Measurements from ENCODE around the gene APOL4. TPM values are rescaled to one million over a fixed set of nuclear protein-coding genes. Genes with fewer than 3 reads are reported as not detected.

APOL4 gene
- total RNA-seq, 1 donor from 2014 or later: not detected

DNA sequence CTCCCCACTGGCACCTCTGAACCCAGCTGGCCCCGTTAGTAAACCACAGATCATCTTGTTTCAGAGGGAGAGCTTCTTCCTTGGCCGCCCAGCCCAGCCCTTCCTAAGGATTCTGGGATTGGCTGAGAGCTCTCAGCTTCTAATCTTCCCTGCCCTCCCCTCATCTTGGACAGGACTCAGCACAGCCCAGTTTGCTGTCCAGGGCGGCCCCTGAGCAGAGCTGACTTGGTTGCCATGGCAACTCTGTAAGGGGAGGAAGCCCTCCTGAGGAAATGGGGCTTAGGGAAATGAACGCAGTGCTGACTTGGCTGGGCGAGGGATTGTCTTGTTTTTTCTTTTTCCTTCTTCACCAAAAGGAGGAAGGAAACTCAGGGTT lies 4.6 kb downstream of the APOL4 start:
- peak overlapping the region; percentile 23 for H3K4me2 ChIP-seq (ENCODE audit: low read length)
- H3K27me3 ChIP-seq (ENCODE audit: insufficient read depth, low read length): peaks cover 4% of the 10 kb centered on the region

DNA sequence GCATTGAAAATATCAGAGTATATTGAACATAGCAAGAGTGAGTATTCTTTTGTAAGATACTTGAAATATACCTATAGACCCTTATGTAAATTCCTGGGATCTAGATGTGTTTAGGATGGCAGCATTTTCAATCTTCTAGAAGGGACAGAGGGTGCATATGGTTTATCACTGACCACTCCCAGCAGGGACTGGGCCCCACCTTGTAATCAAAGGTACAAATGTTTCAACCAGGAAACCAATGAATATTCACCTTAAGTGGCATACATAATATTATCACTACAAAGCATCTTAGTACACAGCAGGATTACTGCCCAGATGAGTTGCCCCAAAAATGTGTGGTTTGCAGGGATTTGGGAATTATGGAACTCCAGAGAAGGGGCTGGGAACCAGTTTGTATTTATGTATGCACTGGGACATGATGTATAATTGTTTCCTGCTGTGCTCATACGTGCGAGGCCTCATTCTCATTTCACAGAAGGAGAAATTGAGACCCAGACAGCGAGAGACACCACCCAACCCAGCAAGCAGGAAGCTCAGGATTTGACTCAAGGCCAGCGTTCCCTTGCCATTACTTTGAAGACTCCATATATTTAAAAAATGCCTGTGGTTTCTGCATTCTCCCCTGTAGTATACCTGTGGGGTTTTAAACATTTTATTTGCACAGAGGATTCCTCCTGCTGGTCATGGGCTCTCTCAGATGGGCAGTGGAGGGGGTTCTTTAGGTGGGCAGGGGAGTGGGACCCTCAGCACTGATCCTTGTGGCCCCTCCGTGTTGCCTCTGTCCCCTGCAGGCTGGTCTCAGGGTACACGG lies 5.2 kb downstream of the APOL4 start:
- Histone ChIP-seq H3K9ac (ENCODE audit: low read length) (no peak overlapping the region), H4K20me1 (ENCODE audit: insufficient read depth, low read length) (no peaks in the 10 kb centered on the region), H3K36me3 (ENCODE audit: insufficient read depth, low read length) (no peaks in the 10 kb centered on the region), H2AFZ (ENCODE audit: low read depth, low read length) (no peak overlapping the region), H3K79me2 (ENCODE audit: insufficient read depth, low read length) (no peaks in the 10 kb centered on the region), H3K27ac (ENCODE audit: low read depth, low read length) (no peak overlapping the region), H3K4me3 (ENCODE audit: insufficient read depth, low read depth, low read length) (no peak overlapping the region), H3K4me1 (ENCODE audit: insufficient read depth, low read length) (peaks cover 13% of the 10 kb centered on the region), H3K4me2 (ENCODE audit: low read length) (peak overlapping the region; percentile 23), H3K9me3 (ENCODE audit: insufficient read depth, low read depth, low read length) (no peaks in the 10 kb centered on the region), H3K27me3 (ENCODE audit: insufficient read depth, low read length) (peaks cover 4% of the 10 kb centered on the region)
- H3K36me3 Mint-ChIP-seq (ENCODE audit: low read depth, unreplicated experiment): no peaks in the 10 kb centered on the region
- H3K27me3 Mint-ChIP-seq (ENCODE audit: low read depth, unreplicated experiment): peaks cover 20% of the 10 kb centered on the region
- DNase-seq (ENCODE audit: low read depth) (no peak), FAIRE-seq (no peak)
- H3K4me1 Mint-ChIP-seq (ENCODE audit: low read depth, unreplicated experiment): peaks cover 23% of the 10 kb centered on the region
- TF ChIP-seq, protein P1, sequence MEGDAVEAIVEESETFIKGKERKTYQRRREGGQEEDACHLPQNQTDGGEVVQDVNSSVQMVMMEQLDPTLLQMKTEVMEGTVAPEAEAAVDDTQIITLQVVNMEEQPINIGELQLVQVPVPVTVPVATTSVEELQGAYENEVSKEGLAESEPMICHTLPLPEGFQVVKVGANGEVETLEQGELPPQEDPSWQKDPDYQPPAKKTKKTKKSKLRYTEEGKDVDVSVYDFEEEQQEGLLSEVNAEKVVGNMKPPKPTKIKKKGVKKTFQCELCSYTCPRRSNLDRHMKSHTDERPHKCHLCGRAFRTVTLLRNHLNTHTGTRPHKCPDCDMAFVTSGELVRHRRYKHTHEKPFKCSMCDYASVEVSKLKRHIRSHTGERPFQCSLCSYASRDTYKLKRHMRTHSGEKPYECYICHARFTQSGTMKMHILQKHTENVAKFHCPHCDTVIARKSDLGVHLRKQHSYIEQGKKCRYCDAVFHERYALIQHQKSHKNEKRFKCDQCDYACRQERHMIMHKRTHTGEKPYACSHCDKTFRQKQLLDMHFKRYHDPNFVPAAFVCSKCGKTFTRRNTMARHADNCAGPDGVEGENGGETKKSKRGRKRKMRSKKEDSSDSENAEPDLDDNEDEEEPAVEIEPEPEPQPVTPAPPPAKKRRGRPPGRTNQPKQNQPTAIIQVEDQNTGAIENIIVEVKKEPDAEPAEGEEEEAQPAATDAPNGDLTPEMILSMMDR (IDR thresholded peaks at IDR 0.05; ENCODE audit: insufficient read depth, low read depth, low read length): no peak
- no peak for TF ChIP-seq EZH2 (IDR thresholded peaks at IDR 0.05; ENCODE audit: insufficient read depth, low read length)
- H3K4me3 Mint-ChIP-seq (ENCODE audit: unreplicated experiment): no peak overlapping the region
- no peak overlapping the region for H3K27ac Mint-ChIP-seq (ENCODE audit: unreplicated experiment)
- no peaks in the 10 kb centered on the region for H3K9me3 Mint-ChIP-seq (ENCODE audit: unreplicated experiment)

More for the DNA sequence above, 4.6 kb downstream of the APOL4 start:
- Histone ChIP-seq H3K4me1 (ENCODE audit: insufficient read depth, low read length) (peaks cover 13% of the 10 kb centered on the region), H3K9ac (ENCODE audit: low read length) (no peak overlapping the region), H3K9me3 (ENCODE audit: insufficient read depth, low read depth, low read length) (no peaks in the 10 kb centered on the region), H3K27ac (ENCODE audit: low read depth, low read length) (no peak overlapping the region), H3K4me3 (ENCODE audit: insufficient read depth, low read depth, low read length) (no peak overlapping the region), H3K79me2 (ENCODE audit: insufficient read depth, low read length) (no peaks in the 10 kb centered on the region), H4K20me1 (ENCODE audit: insufficient read depth, low read length) (no peaks in the 10 kb centered on the region), H2AFZ (ENCODE audit: low read depth, low read length) (peak overlapping the region; percentile 28), H3K36me3 (ENCODE audit: insufficient read depth, low read length) (no peaks in the 10 kb centered on the region)
- Mint-ChIP-seq H3K9me3 (ENCODE audit: unreplicated experiment) (no peaks in the 10 kb centered on the region), H3K36me3 (ENCODE audit: low read depth, unreplicated experiment) (no peaks in the 10 kb centered on the region), H3K27ac (ENCODE audit: unreplicated experiment) (no peak overlapping the region), H3K4me3 (ENCODE audit: unreplicated experiment) (no peak overlapping the region), H3K4me1 (ENCODE audit: low read depth, unreplicated experiment) (peaks cover 23% of the 10 kb centered on the region), H3K27me3 (ENCODE audit: low read depth, unreplicated experiment) (peaks cover 20% of the 10 kb centered on the region)
- no peak for TF ChIP-seq EZH2 (IDR thresholded peaks at IDR 0.05; ENCODE audit: insufficient read depth, low read length)
- TF ChIP-seq, protein P1 (IDR thresholded peaks at IDR 0.05; ENCODE audit: insufficient read depth, low read depth, low read length): no peak
- DNase-seq (ENCODE audit: low read depth) (peak; percentile 42), FAIRE-seq (no peak)

DNA sequence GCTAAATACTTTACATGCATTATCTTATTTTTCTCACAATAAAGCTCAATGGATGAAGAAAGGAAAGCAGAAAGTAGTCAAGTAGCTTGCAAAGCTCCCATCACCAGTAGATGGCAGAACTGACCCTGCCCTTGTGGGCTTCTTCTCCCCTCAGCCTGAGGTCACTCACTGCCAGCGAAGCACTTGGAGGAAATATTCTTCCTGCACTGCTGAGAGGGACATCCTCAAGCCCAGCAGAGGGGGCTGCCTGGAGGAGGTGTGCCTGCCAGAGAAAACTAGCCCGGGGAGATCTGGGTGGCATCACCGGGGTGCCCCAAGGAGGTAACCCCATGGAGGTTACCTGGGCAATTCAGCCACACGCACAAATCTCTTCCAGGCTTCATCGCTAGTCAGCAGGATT lies 6.6 kb downstream of the APOL4 start:
- peak; percentile 44 for DNase-seq (ENCODE audit: low read depth)

More for the DNA sequence above, 6.6 kb downstream of the APOL4 start:
- Histone ChIP-seq H3K27me3 (ENCODE audit: insufficient read depth, low read length) (peaks cover 4% of the 10 kb centered on the region), H3K27ac (ENCODE audit: low read depth, low read length) (no peak overlapping the region), H2AFZ (ENCODE audit: low read depth, low read length) (no peak overlapping the region), H3K4me2 (ENCODE audit: low read length) (no peak overlapping the region), H3K36me3 (ENCODE audit: insufficient read depth, low read length) (no peaks in the 10 kb centered on the region), H3K9ac (ENCODE audit: low read length) (no peak overlapping the region), H3K4me1 (ENCODE audit: insufficient read depth, low read length) (peaks cover 13% of the 10 kb centered on the region), H3K79me2 (ENCODE audit: insufficient read depth, low read length) (no peaks in the 10 kb centered on the region), H4K20me1 (ENCODE audit: insufficient read depth, low read length) (no peaks in the 10 kb centered on the region), H3K4me3 (ENCODE audit: insufficient read depth, low read depth, low read length) (no peak overlapping the region), H3K9me3 (ENCODE audit: insufficient read depth, low read depth, low read length) (no peaks in the 10 kb centered on the region)
- H3K4me3 Mint-ChIP-seq (ENCODE audit: unreplicated experiment): no peak overlapping the region
- no peaks in the 10 kb centered on the region for H3K36me3 Mint-ChIP-seq (ENCODE audit: low read depth, unreplicated experiment)
- peaks cover 26% of the 10 kb centered on the region for H3K27me3 Mint-ChIP-seq (ENCODE audit: low read depth, unreplicated experiment)
- TF ChIP-seq, protein P1 (IDR thresholded peaks at IDR 0.05; ENCODE audit: insufficient read depth, low read depth, low read length): peak; percentile 75
- no peak for TF ChIP-seq EZH2 (IDR thresholded peaks at IDR 0.05; ENCODE audit: insufficient read depth, low read length)
- H3K9me3 Mint-ChIP-seq (ENCODE audit: unreplicated experiment): no peaks in the 10 kb centered on the region
- FAIRE-seq: peak; percentile 99
- no peak overlapping the region for H3K27ac Mint-ChIP-seq (ENCODE audit: unreplicated experiment)
- peaks cover 23% of the 10 kb centered on the region for H3K4me1 Mint-ChIP-seq (ENCODE audit: low read depth, unreplicated experiment)

All from astrocyte (in vitro differentiated cells and primary cell).